GM23338 (cell line): ENCODE data around the gene RBL2. TPM values are rescaled to one million over a fixed set of nuclear protein-coding genes. Genes with fewer than 3 reads are reported as not detected.

ENCODE experiments used
- ATAC-seq: fragments of 200-7000 bp; cut with Tn5 transposase; 3 replicates; pipeline ENCODE4 v1.9.1; 2020
- DNase-seq: peaks from one replicate; pipeline ENCODE4 v3.0.0-alpha.2; 2015; ENCODE audit warnings: low spot score
- H2AFZ ChIP-seq: fragments of 200-600 bp; sonication (generic); 2 replicates; pipeline ENCODE4 v1.8.0; 2016; ENCODE audit warnings: antibody characterized with exemption, mild to moderate bottlenecking, moderate library complexity
- H3F3A ChIP-seq: fragments of 200-600 bp; sonication (generic); replicated peaks from 2 replicates; pipeline ENCODE4 v1.8.0; 2017; ENCODE audit warnings: antibody characterized with exemption, mixed run types, low read depth
- H3K27ac ChIP-seq: fragments of 200-600 bp; sonication (generic); 2 replicates; pipeline ENCODE4 v1.6.1; 2016; ENCODE audit warnings: low read depth
- H3K27me3 ChIP-seq: fragments of 200-600 bp; sonication (generic); 2 replicates; pipeline ENCODE4 v1.8.0; 2016; ENCODE audit warnings: mild to moderate bottlenecking, mixed run types, moderate library complexity; ENCODE audit not compliant: insufficient read depth
- H3K36me3 ChIP-seq: fragments of 200-600 bp; sonication (generic); 2 replicates; pipeline ENCODE4 v1.8.0; 2016; ENCODE audit warnings: mild to moderate bottlenecking; ENCODE audit not compliant: insufficient read depth
- H3K4me1 ChIP-seq: fragments of 200-600 bp; sonication (generic); 2 replicates; pipeline ENCODE4 v1.8.0; 2016; ENCODE audit warnings: mild to moderate bottlenecking, moderate library complexity; ENCODE audit not compliant: insufficient read depth
- H3K4me2 ChIP-seq: fragments of 200-600 bp; sonication (generic); 2 replicates; pipeline ENCODE4 v1.7.1; 2017; ENCODE audit warnings: mixed run types
- H3K4me3 ChIP-seq: fragments of 200-600 bp; sonication (generic); 2 replicates; pipeline ENCODE4 v1.6.1; 2016; ENCODE audit warnings: mixed run types
- H3K79me2 ChIP-seq: fragments of 200-600 bp; sonication (generic); replicated peaks from 2 replicates; pipeline ENCODE4 v1.8.0; 2017; ENCODE audit warnings: mild to moderate bottlenecking; ENCODE audit not compliant: insufficient read depth
- H3K9me2 ChIP-seq: fragments of 200-600 bp; sonication (generic); 2 replicates; pipeline ENCODE4 v1.8.0; 2017; ENCODE audit not compliant: insufficient read depth
- H4K20me1 ChIP-seq: fragments of 200-600 bp; sonication (generic); replicated peaks from 2 replicates; pipeline ENCODE4 v1.8.0; 2017; ENCODE audit warnings: mild to moderate bottlenecking; ENCODE audit not compliant: insufficient read depth
- H3K27ac Mint-ChIP-seq: 2 replicates; pipeline ENCODE4 v1.8.0; 2020; ENCODE audit warnings: inconsistent platforms, mild to moderate bottlenecking, moderate library complexity, mixed read lengths
- H3K27me3 Mint-ChIP-seq: 3 replicates; pipeline ENCODE4 v1.8.0; 2022; ENCODE audit warnings: low read depth, mild to moderate bottlenecking, moderate library complexity, mixed read lengths, inconsistent platforms; ENCODE audit not compliant: insufficient read depth, poor library complexity
- H3K36me3 Mint-ChIP-seq: 3 replicates; pipeline ENCODE4 v1.8.0; 2021; ENCODE audit warnings: low read depth, mild to moderate bottlenecking, inconsistent platforms, moderate library complexity, mixed read lengths
- H3K4me1 Mint-ChIP-seq: 3 replicates; pipeline ENCODE4 v1.8.0; 2020; ENCODE audit warnings: mild to moderate bottlenecking, inconsistent platforms, mixed read lengths
- H3K4me3 Mint-ChIP-seq: 3 replicates; pipeline ENCODE4 v1.8.0; 2021; ENCODE audit warnings: moderate library complexity, mild to moderate bottlenecking, inconsistent platforms, mixed read lengths
- H3K9me3 Mint-ChIP-seq: 3 replicates; pipeline ENCODE4 v1.8.0; 2020; ENCODE audit warnings: moderate library complexity, mild to moderate bottlenecking, inconsistent platforms, mixed read lengths
- CREB1 ChIP-seq: fragments of 250-450 bp; sonication (Bioruptor Pico); IDR thresholded peaks from 2 replicates; pipeline ENCODE4 v1.5.0; 2020; ENCODE audit warnings: low read depth, mild to moderate bottlenecking, moderate library complexity
- CTCF ChIP-seq, 2 experiments: fragments of 200-600 bp in 1 of 2; sonication (generic) in 1 of 2; conservative IDR thresholded peaks; 2 replicates each; pipeline versions ENCODE4 v1.5.1 to v1.6.1; 2016 to 2017; ENCODE audit warnings: antibody characterized with exemption in 2 of 2, low read depth in 2 of 2, mild to moderate bottlenecking in 2 of 2, moderate library complexity in 1 of 2
- ETS1 ChIP-seq: IDR thresholded peaks from 2 replicates; pipeline ENCODE4 v1.6.1; 2016; ENCODE audit warnings: antibody characterized with exemption
- JUNB ChIP-seq: IDR thresholded peaks from one replicate; pipeline ENCODE4 v1.6.1; 2016; ENCODE audit warnings: antibody characterized with exemption; ENCODE audit not compliant: unreplicated experiment
- NANOG ChIP-seq: IDR thresholded peaks from 2 replicates; pipeline ENCODE4 v1.6.1; 2016; ENCODE audit warnings: antibody characterized with exemption, borderline replicate concordance
- POLR2AphosphoS5 ChIP-seq: IDR thresholded peaks from 2 replicates; pipeline ENCODE4 v1.6.1; 2016; ENCODE audit warnings: antibody characterized with exemption, low read depth
- STAT1 ChIP-seq: IDR thresholded peaks from one replicate; pipeline ENCODE4 v1.6.1; 2016; ENCODE audit warnings: antibody characterized with exemption; ENCODE audit not compliant: unreplicated experiment
- ZNF331 ChIP-seq: fragments of 250-450 bp; sonication (Bioruptor Pico); IDR thresholded peaks from 2 replicates; pipeline ENCODE4 v1.5.0; 2020; ENCODE audit warnings: low read depth, mild to moderate bottlenecking, moderate library complexity
- ZNF462 ChIP-seq: fragments of 250-450 bp; sonication (Bioruptor Pico); IDR thresholded peaks from 2 replicates; pipeline ENCODE4 v1.5.0; 2020; ENCODE audit warnings: mild to moderate bottlenecking, moderate library complexity
- polyA plus RNA-seq: library from polyadenylated mRNA; unstranded; fragments of >200 nt; fragmentation: Nextera tagmentation; extraction: Ambion mirVana; gene quantifications from 2 replicates; pipeline ENCODE4 v1.2.1, GENCODE V29; 2016
- total RNA-seq: library from RNA; depleted of rRNA; stranded (reverse); fragments of >200 nt; shearing (Covaris generic); gene quantifications from 2 replicates; pipeline ENCODE4 v1.2.3, GENCODE V29; 2014

The RBL2 gene
- total and polyA plus RNA-seq, 2 experiments from 2014 or later = 15.4 to 43.3 TPM

- no peak overlapping the region for H3K4me3 Mint-ChIP-seq
- H3K9me3 Mint-ChIP-seq = no peaks in the 10 kb centered on the region; the same call in 2 of the 3 replicates
- Histone ChIP-seq H3K4me2 (no peak overlapping the region), H3K27me3 (no peaks in the 10 kb centered on the region), H3K4me1 (no peaks in the 10 kb centered on the region), H2AFZ (no peak overlapping the region), H3K36me3 (no peaks in the 10 kb centered on the region), H3K9me2 (no peaks in the 10 kb centered on the region), H3K4me3 (no peak overlapping the region), H3K79me2 (no peaks in the 10 kb centered on the region), H4K20me1 (no peaks in the 10 kb centered on the region), H3K27ac (no peak overlapping the region), H3F3A (no peaks in the 10 kb centered on the region)
- DNase-seq (no peak), ATAC-seq (no peak)
- H3K27me3 Mint-ChIP-seq = no peaks in the 10 kb centered on the region
- H3K36me3 Mint-ChIP-seq = no peaks in the 10 kb centered on the region
- H3K27ac Mint-ChIP-seq = no peak overlapping the region
- no peaks in the 10 kb centered on the region for H3K4me1 Mint-ChIP-seq
- no peak for TF ChIP-seq POLR2AphosphoS5
- TF ChIP-seq NANOG = no peak
- TF ChIP-seq CTCF (conservative IDR thresholded peaks at IDR 0.05; ENCODE audit: low read depth in 2 of 2) = no peak
- no peak for TF ChIP-seq ZNF462 (CRISPR knock-in tag)
- no peak for TF ChIP-seq JUNB
- TF ChIP-seq CREB1 (CRISPR knock-in tag) = no peak
- TF ChIP-seq ETS1 = no peak
- TF ChIP-seq STAT1 = no peak
- TF ChIP-seq ZNF331 = no peak
Measured at GRCh38 chr16:53523126-53523804, 89.0 kb downstream of the RBL2 start.
